Urothelium cell line (cell line): ENCODE results near the gene ECM2.

Experiments
- DNase-seq: peaks from one replicate; pipeline ENCODE4 v3.0.0; 2011; ENCODE audit warnings: low spot score, mixed read lengths
- FAIRE-seq: peaks from 2 replicates; lab custom pipeline; 2011; peaks lifted over from hg19 to GRCh38; lab: Jason Lieb, UNC

Gene ECM2

GRCh38 chr9:92468206-92468605, 67.6 kb downstream of the ECM2 start:
- DNase-seq (no peak), FAIRE-seq (no peak)

- DNase-seq, result no peak
- FAIRE-seq, result no peak
These were observed 68.3 kb downstream of the ECM2 start for GRCh38 chr9:92467511-92467910.

- FAIRE-seq, result no peak
- DNase-seq, result no peak
These were observed 68.7 kb downstream of the ECM2 start for GRCh38 chr9:92467041-92467440.

- FAIRE-seq, result no peak
- peak; percentile 12 for DNase-seq
These were observed 71.8 kb downstream of the ECM2 start for GRCh38 chr9:92463984-92464383.

- FAIRE-seq (no peak), DNase-seq (no peak)
These were observed 72.4 kb downstream of the ECM2 start for GRCh38 chr9:92463387-92463786.

GRCh38 chr9:92457576-92457975, 78.2 kb downstream of the ECM2 start:
- DNase-seq (no peak), FAIRE-seq (no peak)

- FAIRE-seq (peak; percentile 35), DNase-seq (peak; percentile 52)
These were observed 80.6 kb downstream of the ECM2 start for GRCh38 chr9:92455217-92455616.

GRCh38 chr9:92446536-92446935, 89.3 kb downstream of the ECM2 start:
- FAIRE-seq (no peak), DNase-seq (no peak)
